Measurements from ENCODE around the gene SYT12.

SYT12 gene

DNA sequence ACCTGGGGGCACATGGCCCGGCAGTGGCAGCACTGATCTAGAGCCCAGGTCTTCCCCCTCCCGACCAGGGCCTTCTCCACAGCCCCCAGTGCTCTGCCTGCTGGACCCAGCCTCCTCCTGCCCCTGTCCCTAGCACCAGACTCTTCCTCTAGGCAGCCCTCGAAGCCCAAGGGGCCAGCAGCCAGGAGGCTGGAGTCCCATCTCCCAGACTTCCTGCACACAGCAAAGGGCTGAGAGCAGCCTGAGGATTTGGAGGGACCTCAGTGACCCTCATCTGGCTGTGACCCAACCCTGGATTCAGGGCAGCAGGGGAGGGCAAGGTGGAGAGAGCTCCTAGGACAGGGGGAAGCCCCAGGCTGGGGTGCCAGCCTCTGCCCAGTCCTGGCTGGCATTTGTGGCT is 36.7 kb downstream of the SYT12 start:
- Histone ChIP-seq H3K4me1 (ENCODE audit: insufficient read depth, low read length, severe bottlenecking) (peaks cover 10% of the 10 kb centered on the region), H3K4me3 (ENCODE audit: low read depth, low read length, poor library complexity, severe bottlenecking) (no peak overlapping the region), H2AFZ (ENCODE audit: low read length) (no peak overlapping the region), H3K36me3 (ENCODE audit: insufficient read depth, low read length) (no peaks in the 10 kb centered on the region), H3K9me3 (ENCODE audit: low read length) (no peaks in the 10 kb centered on the region), H3K27ac (ENCODE audit: low read depth, low read length, poor library complexity, severe bottlenecking) (no peak overlapping the region), H4K20me1 (ENCODE audit: insufficient read depth, low read length) (no peaks in the 10 kb centered on the region), H3K4me2 (ENCODE audit: low read length) (no peak overlapping the region), H3K9ac (ENCODE audit: low read length) (no peak overlapping the region), H3K79me2 (ENCODE audit: insufficient read depth, low read length) (no peaks in the 10 kb centered on the region), H3F3A (ENCODE audit: insufficient read depth, low read length) (no peaks in the 10 kb centered on the region), H3K27me3 (ENCODE audit: insufficient read depth, low read length) (peaks cover 7% of the 10 kb centered on the region), H3K9me2 (ENCODE audit: low read depth, low read length) (no peaks in the 10 kb centered on the region)
- TF ChIP-seq, protein P1, sequence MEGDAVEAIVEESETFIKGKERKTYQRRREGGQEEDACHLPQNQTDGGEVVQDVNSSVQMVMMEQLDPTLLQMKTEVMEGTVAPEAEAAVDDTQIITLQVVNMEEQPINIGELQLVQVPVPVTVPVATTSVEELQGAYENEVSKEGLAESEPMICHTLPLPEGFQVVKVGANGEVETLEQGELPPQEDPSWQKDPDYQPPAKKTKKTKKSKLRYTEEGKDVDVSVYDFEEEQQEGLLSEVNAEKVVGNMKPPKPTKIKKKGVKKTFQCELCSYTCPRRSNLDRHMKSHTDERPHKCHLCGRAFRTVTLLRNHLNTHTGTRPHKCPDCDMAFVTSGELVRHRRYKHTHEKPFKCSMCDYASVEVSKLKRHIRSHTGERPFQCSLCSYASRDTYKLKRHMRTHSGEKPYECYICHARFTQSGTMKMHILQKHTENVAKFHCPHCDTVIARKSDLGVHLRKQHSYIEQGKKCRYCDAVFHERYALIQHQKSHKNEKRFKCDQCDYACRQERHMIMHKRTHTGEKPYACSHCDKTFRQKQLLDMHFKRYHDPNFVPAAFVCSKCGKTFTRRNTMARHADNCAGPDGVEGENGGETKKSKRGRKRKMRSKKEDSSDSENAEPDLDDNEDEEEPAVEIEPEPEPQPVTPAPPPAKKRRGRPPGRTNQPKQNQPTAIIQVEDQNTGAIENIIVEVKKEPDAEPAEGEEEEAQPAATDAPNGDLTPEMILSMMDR (IDR thresholded peaks at IDR 0.05; ENCODE audit: low read length): no peak
- no peak for TF ChIP-seq EZH2 (IDR thresholded peaks at IDR 0.05; ENCODE audit: borderline replicate concordance, low read length)

DNA sequence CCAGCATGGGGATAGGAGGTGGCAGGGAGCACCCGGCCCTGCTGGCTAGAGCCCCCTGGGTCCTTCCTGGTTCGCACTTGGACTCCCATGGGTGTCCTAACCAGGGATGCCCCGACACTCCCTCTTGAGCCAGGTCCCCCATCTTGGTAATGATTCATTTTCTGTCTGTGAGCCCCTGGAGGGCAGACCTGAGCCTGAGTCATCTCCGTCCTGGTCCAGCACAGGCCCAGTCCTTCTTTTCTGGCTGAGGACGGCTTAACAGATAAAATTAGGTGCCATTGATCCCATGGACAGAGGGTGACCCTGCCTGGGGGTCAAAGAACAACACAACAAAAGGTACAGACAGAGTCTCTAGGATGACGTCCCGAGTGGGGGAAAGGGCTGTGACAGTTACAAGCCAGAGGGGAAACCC is 37.2 kb downstream of the SYT12 start:
- Histone ChIP-seq H3K27me3 (ENCODE audit: insufficient read depth, low read length) (peaks cover 7% of the 10 kb centered on the region), H3K9ac (ENCODE audit: low read length) (no peak overlapping the region), H3F3A (ENCODE audit: insufficient read depth, low read length) (no peaks in the 10 kb centered on the region), H3K27ac (ENCODE audit: low read depth, low read length, poor library complexity, severe bottlenecking) (no peak overlapping the region), H3K79me2 (ENCODE audit: insufficient read depth, low read length) (no peaks in the 10 kb centered on the region), H3K9me3 (ENCODE audit: low read length) (no peaks in the 10 kb centered on the region), H3K4me2 (ENCODE audit: low read length) (no peak overlapping the region), H3K36me3 (ENCODE audit: insufficient read depth, low read length) (no peaks in the 10 kb centered on the region), H3K4me3 (ENCODE audit: low read depth, low read length, poor library complexity, severe bottlenecking) (no peak overlapping the region), H4K20me1 (ENCODE audit: insufficient read depth, low read length) (no peaks in the 10 kb centered on the region), H3K9me2 (ENCODE audit: low read depth, low read length) (no peaks in the 10 kb centered on the region), H2AFZ (ENCODE audit: low read length) (no peak overlapping the region), H3K4me1 (ENCODE audit: insufficient read depth, low read length, severe bottlenecking) (peaks cover 10% of the 10 kb centered on the region)
- TF ChIP-seq EZH2 (IDR thresholded peaks at IDR 0.05; ENCODE audit: borderline replicate concordance, low read length): no peak
- TF ChIP-seq, protein P1 (IDR thresholded peaks at IDR 0.05; ENCODE audit: low read length): no peak

DNA sequence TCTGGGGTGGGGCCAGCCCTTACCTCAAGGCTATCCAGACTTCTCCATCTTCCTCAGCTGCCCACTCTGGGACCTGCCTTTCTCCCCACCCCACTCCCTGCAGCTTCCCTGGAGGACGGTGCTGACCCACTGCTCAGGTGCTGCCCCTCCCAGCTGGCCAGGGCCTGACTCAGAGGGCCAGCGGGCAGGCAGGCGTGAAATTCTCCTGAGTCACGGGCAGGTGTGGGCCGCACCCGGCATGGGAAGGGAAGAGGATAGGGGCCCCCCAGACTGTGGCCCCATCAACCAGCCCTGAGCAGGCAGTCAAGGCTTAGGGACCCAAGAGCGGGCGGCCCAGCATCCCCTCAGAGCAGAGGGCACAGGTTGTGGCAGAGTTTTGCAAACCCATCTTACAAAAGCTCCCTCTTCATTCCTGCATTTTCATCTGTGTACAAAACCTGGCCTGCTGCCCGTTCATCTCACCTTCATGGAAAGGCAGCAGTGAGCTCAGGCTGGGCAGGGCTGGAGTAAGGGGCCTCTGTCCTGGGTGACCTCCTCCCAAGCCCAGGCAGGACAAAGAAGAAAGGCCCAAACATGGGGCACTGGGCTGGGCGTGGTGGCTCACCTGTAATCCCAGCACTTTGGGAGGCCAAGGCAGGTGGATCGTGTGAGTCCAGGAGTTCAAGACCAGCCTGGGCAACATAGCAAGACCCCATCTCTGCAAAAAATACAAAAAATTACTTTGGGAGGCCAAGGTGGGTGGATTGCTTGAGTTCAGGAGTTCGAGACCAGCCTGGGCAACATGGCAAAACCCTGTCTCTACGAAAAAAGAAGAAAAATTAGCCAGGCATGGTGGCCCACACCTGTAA is 39.8 kb downstream of the SYT12 start:
- Histone ChIP-seq H3K9ac (ENCODE audit: low read length) (no peak overlapping the region), H3K4me2 (ENCODE audit: low read length) (no peak overlapping the region), H3K9me3 (ENCODE audit: low read length) (no peaks in the 10 kb centered on the region)

More for the DNA sequence above, 39.8 kb downstream of the SYT12 start:
- Histone ChIP-seq H3F3A (ENCODE audit: insufficient read depth, low read length) (no peaks in the 10 kb centered on the region), H2AFZ (ENCODE audit: low read length) (no peak overlapping the region), H3K27ac (ENCODE audit: low read depth, low read length, poor library complexity, severe bottlenecking) (no peak overlapping the region), H3K27me3 (ENCODE audit: insufficient read depth, low read length) (peaks cover 8% of the 10 kb centered on the region; the same call in 1 of the 2 replicates), H4K20me1 (ENCODE audit: insufficient read depth, low read length) (no peaks in the 10 kb centered on the region), H3K9me2 (ENCODE audit: low read depth, low read length) (no peaks in the 10 kb centered on the region), H3K4me1 (ENCODE audit: insufficient read depth, low read length, severe bottlenecking) (no peaks in the 10 kb centered on the region), H3K36me3 (ENCODE audit: insufficient read depth, low read length) (no peaks in the 10 kb centered on the region), H3K79me2 (ENCODE audit: insufficient read depth, low read length) (no peaks in the 10 kb centered on the region), H3K4me3 (ENCODE audit: low read depth, low read length, poor library complexity, severe bottlenecking) (no peak overlapping the region)
- no peak for TF ChIP-seq EZH2 (IDR thresholded peaks at IDR 0.05; ENCODE audit: borderline replicate concordance, low read length)
- TF ChIP-seq, protein P1 (IDR thresholded peaks at IDR 0.05; ENCODE audit: low read length): no peak
